Tibial nerve (tissue), 3 donors: Measurements from ENCODE around the gene UNCX.

Source experiments
- POLR2A ChIP-seq, 2 donors: fragments of 450-650 bp; IDR thresholded peaks; one replicate each; pipeline ENCODE4 v1.6.1; 2017; ENCODE audit warnings: antibody characterized with exemption in 2 of 2, mild to moderate bottlenecking in 2 of 2, moderate library complexity in 2 of 2
- TF ChIP-seq, protein P1 (sequence below), 5 experiments: fragments of 200-600 bp in 3 of 5; fragments of 450-650 bp in 2 of 5; sonication (generic) in 3 of 5; IDR thresholded peaks; one replicate each; pipeline ENCODE4 v1.5.1; 2016 to 2019; ENCODE audit warnings: antibody characterized with exemption in 5 of 5, mild to moderate bottlenecking in 3 of 5, moderate library complexity in 2 of 5

DNA sequence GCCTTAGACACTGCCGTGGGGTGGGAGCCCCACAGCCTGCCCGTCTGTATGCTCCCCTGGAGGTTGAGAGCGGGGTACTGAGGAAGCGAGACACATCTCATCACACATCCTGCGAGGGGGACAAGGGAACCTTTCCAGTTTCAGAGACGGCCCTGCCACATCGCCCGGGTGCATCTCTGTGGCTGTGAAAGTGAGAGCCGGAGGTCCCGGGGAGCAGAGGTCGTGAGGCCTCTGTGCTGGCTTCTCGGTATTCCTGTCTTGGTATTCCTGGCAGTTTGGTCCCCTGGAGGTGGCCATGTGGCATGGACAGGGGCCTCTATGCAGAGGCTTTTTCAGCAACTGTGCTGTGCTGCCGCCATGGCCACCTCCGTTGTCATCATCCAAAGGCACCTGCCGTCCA, 30.8 kb upstream of the UNCX start:
- TF ChIP-seq, protein P1, sequence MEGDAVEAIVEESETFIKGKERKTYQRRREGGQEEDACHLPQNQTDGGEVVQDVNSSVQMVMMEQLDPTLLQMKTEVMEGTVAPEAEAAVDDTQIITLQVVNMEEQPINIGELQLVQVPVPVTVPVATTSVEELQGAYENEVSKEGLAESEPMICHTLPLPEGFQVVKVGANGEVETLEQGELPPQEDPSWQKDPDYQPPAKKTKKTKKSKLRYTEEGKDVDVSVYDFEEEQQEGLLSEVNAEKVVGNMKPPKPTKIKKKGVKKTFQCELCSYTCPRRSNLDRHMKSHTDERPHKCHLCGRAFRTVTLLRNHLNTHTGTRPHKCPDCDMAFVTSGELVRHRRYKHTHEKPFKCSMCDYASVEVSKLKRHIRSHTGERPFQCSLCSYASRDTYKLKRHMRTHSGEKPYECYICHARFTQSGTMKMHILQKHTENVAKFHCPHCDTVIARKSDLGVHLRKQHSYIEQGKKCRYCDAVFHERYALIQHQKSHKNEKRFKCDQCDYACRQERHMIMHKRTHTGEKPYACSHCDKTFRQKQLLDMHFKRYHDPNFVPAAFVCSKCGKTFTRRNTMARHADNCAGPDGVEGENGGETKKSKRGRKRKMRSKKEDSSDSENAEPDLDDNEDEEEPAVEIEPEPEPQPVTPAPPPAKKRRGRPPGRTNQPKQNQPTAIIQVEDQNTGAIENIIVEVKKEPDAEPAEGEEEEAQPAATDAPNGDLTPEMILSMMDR (IDR thresholded peaks at IDR 0.05) = no peak
- TF ChIP-seq POLR2A (IDR thresholded peaks at IDR 0.05) = no peak
